ENCODE measurements around the gene CASK.
"Not testable (repeated sequence)": the region's sequence is repeated elsewhere in the genome, so short reads cannot be mapped to it uniquely, and the experiment has no call there.

The CASK gene

DNA sequence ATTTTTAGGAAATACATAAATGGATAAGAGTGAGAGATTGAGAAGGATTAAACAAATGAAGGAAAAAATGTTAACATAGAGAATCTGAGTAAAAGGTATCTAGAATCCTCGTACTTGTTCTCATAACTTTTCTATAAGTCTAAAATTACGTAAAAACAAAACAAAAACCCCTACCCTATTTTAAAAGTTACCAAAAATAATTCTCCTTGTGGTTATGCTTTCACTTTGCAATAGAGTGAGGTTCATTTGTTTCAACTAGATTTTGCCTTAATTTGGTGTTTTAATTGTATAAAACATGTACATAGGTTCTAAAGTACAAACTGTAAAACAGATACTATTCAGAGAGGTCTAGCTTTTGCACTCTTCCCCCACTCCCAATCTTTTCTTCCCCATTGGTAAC is 238.4 kb downstream of the CASK start:
- no peak for DNase-seq

DNA sequence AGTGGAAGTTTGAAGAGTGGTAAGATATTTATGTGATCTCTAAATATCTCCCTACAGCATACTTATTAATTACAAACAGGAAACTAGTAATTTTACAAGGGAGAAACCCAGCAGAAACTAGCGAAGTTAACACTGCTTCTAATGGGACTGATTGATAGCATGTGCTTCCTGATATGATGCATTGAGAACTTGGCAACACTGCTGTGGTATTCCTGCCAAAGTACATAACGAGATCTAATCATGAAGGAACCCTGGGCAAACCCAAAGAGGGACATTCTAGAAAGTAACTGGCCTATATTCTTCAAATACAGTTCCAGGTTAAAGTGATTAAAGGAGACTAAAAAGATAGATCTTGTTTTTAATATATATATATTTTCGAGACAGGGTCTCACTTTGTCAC is 239.2 kb downstream of the CASK start:
- DNase-seq = no peak

DNA sequence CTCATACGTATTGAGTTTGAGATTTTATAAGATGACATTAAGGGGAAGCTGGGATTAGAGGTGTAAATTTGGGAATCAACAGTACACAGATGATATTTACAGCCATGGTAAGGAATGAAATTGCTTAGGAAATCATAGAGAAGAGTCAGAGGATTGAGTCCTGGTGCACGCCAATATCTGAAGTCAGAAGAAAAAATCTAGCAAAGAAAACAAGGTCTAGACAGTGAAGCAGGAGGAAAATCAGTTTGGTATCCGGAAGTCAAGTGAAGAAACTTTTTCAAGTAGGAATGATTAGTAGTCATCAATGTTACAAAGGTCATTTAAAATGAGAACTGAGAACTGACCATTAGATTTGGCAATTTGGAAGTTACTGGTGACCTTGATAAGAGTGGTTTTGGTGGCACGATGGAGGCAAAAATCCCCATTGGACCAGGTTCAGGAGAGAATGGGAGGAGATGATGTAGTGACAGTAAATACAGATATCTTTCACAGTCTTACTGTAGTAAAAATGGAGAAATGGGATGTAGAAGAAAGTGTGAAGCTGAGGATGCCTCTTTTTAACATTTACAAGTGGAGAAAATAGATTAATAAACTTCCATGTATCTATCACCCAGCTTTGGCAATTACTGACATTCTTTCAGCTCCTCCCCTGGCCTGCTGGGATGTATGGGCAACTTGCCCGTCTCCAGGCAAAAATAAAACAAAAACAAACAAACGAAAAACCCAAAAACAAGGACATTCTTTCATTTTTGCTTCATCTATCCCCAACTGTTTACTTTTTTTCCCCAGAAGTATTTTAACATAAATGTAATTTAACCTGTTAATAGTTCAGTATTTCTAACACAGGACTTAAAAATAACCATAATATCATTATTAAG is 245.9 kb downstream of the CASK start:
- DNase-seq = no peak

DNA sequence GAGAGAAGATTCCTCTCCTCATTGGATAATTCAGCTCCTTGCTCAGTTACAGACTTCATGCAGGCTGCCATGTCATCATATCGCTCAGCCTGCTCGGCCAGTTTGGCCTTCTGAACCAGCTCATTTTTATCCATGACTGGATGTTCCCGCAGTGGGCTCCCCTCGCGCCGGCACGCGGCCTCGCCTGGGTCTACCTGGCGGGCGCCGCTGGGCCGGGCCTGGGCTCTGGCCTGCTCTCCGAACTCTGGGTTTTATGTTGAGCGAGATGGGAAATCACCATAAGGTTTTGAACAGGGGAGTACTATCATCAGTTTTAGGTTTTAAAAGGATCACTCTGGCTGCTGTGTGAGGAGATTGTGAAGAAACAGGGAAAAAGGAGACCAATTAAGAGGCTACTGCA is 247.0 kb downstream of the CASK start:
- DNase-seq = not testable (repeated sequence)

DNA sequence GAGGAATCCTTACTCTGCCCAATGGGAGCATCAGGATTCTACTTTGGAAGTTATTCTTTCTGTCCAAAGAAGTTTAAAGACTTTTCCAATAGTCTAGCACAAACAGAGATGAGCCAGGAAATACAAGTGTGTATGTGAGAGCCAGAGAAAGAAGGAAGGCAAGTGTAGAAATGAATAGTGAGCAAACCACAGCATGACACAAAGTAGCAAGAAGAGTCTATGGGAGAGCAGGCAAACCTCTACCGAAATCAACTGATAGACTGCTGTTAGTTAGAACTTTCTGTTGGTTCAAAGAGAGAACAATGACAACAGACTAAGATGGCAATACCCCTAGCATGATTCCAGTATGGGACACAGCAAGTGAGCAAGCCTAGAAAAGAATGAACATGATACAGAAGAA is 250.7 kb downstream of the CASK start:
- no peak for DNase-seq

- no peak for DNase-seq
Measured at GRCh38 chrX:41671082-41671481, 252.3 kb downstream of the CASK start.

- DNase-seq = no peak
Measured at GRCh38 chrX:41670112-41670511, 253.2 kb downstream of the CASK start.

DNA sequence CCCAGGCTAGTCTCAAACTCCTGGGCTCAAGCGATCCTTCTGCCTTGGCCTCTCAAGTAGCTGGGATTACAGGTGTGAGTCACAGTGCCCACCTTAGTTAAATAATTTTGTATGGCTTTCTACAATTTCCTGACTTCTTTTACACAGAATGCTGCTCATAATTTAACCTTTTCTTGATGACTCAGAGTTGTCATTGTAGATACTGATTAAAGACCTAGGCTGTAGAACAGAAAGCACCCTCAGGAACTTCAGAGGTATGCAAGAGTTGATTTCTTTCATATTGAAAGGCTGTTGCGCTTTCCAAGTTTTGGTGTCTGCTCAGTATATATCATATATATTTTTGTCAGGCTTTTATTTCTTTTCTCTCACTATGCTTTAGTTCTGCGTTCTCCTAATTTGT is 255.7 kb downstream of the CASK start:
- DNase-seq = no peak

GRCh38 chrX:41666251-41666650 is 257.1 kb downstream of the CASK start:
- no peak for DNase-seq

- no peak for DNase-seq
Measured at GRCh38 chrX:41665686-41666085, 257.7 kb downstream of the CASK start.

DNA sequence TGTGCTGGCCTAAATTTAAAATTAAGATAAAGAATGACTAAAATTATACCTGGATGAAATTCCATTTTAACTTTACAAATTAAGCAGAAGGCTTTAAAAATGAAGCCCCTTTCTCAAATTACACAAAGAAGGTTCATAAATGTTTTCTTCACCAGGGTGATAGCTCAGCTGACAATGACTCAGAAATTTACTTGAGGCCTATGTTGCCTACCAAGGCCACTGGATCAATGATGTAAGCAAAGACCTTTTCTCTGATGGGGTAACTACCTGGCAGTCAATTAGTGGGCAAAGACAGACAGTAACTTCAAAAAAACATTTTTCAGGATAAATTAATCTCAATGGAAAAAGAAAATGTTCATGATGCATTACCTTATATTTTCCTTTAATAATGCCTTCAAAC is 258.4 kb downstream of the CASK start:
- no peak for DNase-seq

GRCh38 chrX:41664375-41664901 is 258.9 kb downstream of the CASK start:
- no peak for DNase-seq

- no peak for DNase-seq
Measured at GRCh38 chrX:41661366-41662095, 261.8 kb downstream of the CASK start.

DNA sequence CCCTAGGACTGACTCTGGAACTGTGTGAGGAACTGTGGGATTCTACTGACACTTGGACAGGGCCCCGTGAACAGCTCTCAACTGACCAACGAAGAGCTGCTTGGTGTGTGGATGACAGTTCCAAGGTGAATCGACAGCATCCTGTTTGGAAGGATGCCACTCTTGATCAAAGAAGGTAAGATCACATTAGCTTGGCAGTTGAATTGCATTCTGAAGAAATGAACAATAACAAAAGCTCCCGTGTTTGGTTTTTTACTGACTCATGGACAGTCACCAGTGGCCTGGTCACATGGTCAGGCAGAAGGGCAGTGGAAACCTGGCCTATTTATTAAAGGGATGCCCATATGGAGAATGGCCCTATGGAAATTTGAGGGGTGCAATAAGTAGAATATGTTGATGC is 267.7 kb downstream of the CASK start:
- DNase-seq = no peak

- no peak for DNase-seq
Measured at GRCh38 chrX:41655101-41655500, 268.3 kb downstream of the CASK start.

GRCh38 chrX:41653125-41653524 is 270.2 kb downstream of the CASK start:
- DNase-seq = no peak

- DNase-seq = not testable (repeated sequence)
Measured at GRCh38 chrX:41646201-41646600, 277.2 kb downstream of the CASK start.

DNA sequence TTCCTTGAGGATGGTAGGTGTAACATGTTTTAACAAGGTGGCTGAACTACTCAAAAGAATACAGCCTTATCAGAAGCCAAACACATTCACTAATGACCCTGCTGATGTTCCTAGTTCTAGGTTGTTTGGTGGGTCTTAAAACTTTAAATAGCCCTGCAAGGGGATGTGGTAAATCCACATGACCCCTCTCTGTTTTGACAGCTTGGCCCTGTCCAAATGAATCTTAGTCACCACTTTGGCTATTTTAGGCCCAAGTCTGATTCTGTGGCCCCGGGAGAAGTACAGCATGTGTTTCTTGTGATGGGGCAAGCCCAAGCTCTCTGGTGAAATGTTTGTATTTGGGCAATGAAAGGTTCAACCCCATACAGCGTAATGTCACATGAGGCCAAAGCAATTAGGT is 289.1 kb downstream of the CASK start:
- DNase-seq = no peak

DNA sequence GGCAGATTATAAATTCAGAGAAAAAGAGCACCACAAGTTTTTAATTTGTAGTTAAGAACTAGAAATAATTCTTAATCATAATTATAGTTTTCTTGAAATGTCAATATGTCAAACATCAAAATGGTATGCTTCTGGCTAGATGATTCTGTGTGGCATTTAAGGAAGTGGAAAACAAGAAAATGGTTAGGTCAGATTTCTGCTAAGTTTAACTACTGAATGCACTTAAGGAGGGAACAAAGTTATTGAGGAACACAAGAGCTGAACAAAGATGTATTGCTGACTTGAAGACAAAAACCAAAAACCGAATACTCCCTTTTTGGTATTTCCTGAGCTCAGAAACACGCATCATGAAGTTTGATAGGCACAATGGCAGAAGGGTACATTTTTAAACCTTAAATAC is 293.3 kb downstream of the CASK start:
- DNase-seq = no peak

GRCh38 chrX:41629539-41629938 is 293.8 kb downstream of the CASK start:
- DNase-seq = no peak

DNA sequence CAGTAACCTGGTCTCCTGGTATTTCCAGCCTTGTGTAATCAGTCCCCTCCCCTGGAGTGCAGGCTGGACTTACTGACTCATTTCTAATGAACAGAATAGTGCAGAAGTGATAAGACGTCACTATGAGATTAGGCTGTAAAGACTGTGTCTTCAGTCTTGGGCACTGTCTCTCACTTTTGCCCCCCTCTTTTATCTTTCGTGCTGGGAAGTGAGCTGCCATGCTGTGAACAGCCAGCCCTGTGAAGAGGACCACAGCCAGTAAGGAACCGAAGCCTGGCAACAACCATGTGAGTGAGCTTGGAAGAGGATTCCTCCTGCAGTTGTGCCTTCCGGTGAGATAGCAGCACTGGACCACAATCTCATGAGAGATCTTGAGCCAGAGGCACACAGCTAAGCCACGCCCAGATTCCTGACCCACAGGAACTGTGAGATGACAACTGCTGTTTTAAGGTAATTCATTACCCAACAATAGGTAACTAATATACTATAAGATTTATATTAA is 302.1 kb downstream of the CASK start:
- no peak for DNase-seq

DNA sequence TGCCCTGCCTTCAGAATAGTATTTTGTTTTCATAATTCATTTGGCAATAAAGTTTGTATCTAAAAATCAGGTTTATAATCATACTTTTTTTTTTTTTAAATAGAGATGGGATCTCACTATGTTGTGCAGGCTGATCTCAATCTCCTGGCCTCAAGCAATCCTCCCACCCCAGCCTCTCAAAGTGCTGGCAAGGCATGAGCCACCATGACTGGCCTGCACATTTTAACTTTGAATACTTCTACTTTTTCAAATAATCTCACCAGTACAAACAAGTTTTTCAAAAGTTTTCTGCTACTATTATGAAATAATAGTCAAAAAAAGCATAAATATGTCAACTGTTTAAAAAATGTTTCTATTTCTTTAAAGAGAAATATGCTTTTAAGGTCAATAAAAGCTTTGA is 304.1 kb downstream of the CASK start:
- DNase-seq = no peak

GRCh38 chrX:41616935-41617334 is 306.4 kb downstream of the CASK start:
- DNase-seq = no peak

- DNase-seq = no peak
Measured at GRCh38 chrX:41616255-41616654, 307.1 kb downstream of the CASK start.

Measured in NCI-H345 (cell line).